MM.1S (cell line): ENCODE data around the gene ATP2B2.

Experiments
- DNase-seq: peaks from one replicate; pipeline ENCODE4 v3.0.0-alpha.2; 2015
- H2AFZ ChIP-seq: fragments of 300-600 bp; sonication (generic); 2 replicates; pipeline ENCODE4 v1.6.0; 2016; ENCODE audit warnings: antibody characterized with exemption, low read length
- H3F3A ChIP-seq: fragments of 300-600 bp; sonication (generic); 2 replicates; pipeline ENCODE4 v1.6.1; 2016; ENCODE audit warnings: mild to moderate bottlenecking, antibody characterized with exemption, low read length, moderate library complexity, mixed read lengths; ENCODE audit not compliant: insufficient read depth
- H3K27ac ChIP-seq: fragments of 300-600 bp; sonication (generic); 2 replicates; pipeline ENCODE4 v1.5.1; 2016; ENCODE audit warnings: mild to moderate bottlenecking, low read length
- H3K27me3 ChIP-seq: fragments of 300-600 bp; sonication (generic); replicated peaks from 2 replicates; pipeline ENCODE4 v1.6.0; 2016; ENCODE audit warnings: low read length; ENCODE audit not compliant: insufficient read depth
- H3K36me3 ChIP-seq: fragments of 300-600 bp; sonication (generic); replicated peaks from 2 replicates; pipeline ENCODE4 v1.6.1; 2016; ENCODE audit warnings: mild to moderate bottlenecking, low read length, mixed read lengths; ENCODE audit not compliant: insufficient read depth
- H3K4me1 ChIP-seq: fragments of 300-600 bp; sonication (generic); 2 replicates; pipeline ENCODE4 v1.6.1; 2016; ENCODE audit warnings: low read length, mixed read lengths
- H3K4me2 ChIP-seq: fragments of 300-600 bp; sonication (generic); 2 replicates; pipeline ENCODE4 v1.6.0; 2016; ENCODE audit warnings: low read depth, low read length
- H3K4me3 ChIP-seq: fragments of 300-600 bp; sonication (generic); 2 replicates; pipeline ENCODE4 v1.5.1; 2016; ENCODE audit warnings: low read length, mixed read lengths
- H3K79me2 ChIP-seq: fragments of 300-600 bp; sonication (generic); 2 replicates; pipeline ENCODE4 v1.6.1; 2016; ENCODE audit warnings: mixed run types, low read length, mixed read lengths
- H3K9ac ChIP-seq: fragments of 300-600 bp; sonication (generic); 2 replicates; pipeline ENCODE4 v1.6.1; 2016; ENCODE audit warnings: low read length, mixed read lengths
- H3K9me2 ChIP-seq: fragments of 300-600 bp; sonication (generic); replicated peaks from 2 replicates; pipeline ENCODE4 v1.6.1; 2016; ENCODE audit warnings: mild to moderate bottlenecking, low read length, mixed read lengths; ENCODE audit not compliant: insufficient read depth
- H3K9me3 ChIP-seq: fragments of 300-600 bp; sonication (generic); replicated peaks from 2 replicates; pipeline ENCODE4 v1.6.1; 2016; ENCODE audit warnings: mild to moderate bottlenecking, low read length, mixed read lengths; ENCODE audit not compliant: insufficient read depth
- H4K20me1 ChIP-seq: fragments of 300-600 bp; sonication (generic); 2 replicates; pipeline ENCODE4 v1.6.1; 2016; ENCODE audit warnings: mild to moderate bottlenecking, low read length, moderate library complexity, mixed read lengths; ENCODE audit not compliant: insufficient read depth
- CTCF ChIP-seq: fragments of 300-600 bp; sonication (generic); IDR thresholded peaks from 2 replicates; pipeline ENCODE4 v1.5.1; 2016; ENCODE audit warnings: antibody characterized with exemption, low read length, mixed read lengths
- EZH2 ChIP-seq: fragments of 300-600 bp; sonication (generic); optimal IDR thresholded peaks from 2 replicates; pipeline ENCODE3; 2017; ENCODE audit warnings: low read depth, mild to moderate bottlenecking, antibody characterized with exemption, low read length, mixed read lengths
- EZH2phosphoT487 ChIP-seq: fragments of 300-600 bp; sonication (generic); IDR thresholded peaks from 2 replicates; pipeline ENCODE4 v1.6.1; 2018; ENCODE audit warnings: antibody characterized with exemption, low read length

Gene ATP2B2

GRCh38 chr3:10448544-10448943 is 56.8 kb downstream of the ATP2B2 start:
- Histone ChIP-seq H3K36me3 (no peaks in the 10 kb centered on the region), H3K27ac (no peak overlapping the region), H3K9ac (no peak overlapping the region), H3K4me2 (no peak overlapping the region), H4K20me1 (no peaks in the 10 kb centered on the region), H2AFZ (no peak overlapping the region), H3K4me3 (no peak overlapping the region), H3K27me3 (no peaks in the 10 kb centered on the region), H3K9me2 (no peaks in the 10 kb centered on the region), H3K4me1 (no peaks in the 10 kb centered on the region), H3F3A (no peaks in the 10 kb centered on the region), H3K9me3 (no peaks in the 10 kb centered on the region), H3K79me2 (no peaks in the 10 kb centered on the region)
- DNase-seq, result no peak
- TF ChIP-seq CTCF (no peak), EZH2phosphoT487 (no peak), EZH2 (no peak)

GRCh38 chr3:10447527-10448260 is 57.7 kb downstream of the ATP2B2 start:
- TF ChIP-seq EZH2 (no peak), EZH2phosphoT487 (no peak), CTCF (no peak)
- Histone ChIP-seq H3K9me3 (no peaks in the 10 kb centered on the region), H3K79me2 (no peaks in the 10 kb centered on the region), H3K4me2 (no peak overlapping the region), H3F3A (no peaks in the 10 kb centered on the region), H3K4me3 (no peak overlapping the region), H3K4me1 (no peaks in the 10 kb centered on the region), H3K9me2 (no peaks in the 10 kb centered on the region), H3K9ac (no peak overlapping the region), H3K27me3 (no peaks in the 10 kb centered on the region), H4K20me1 (no peaks in the 10 kb centered on the region), H3K27ac (no peak overlapping the region), H2AFZ (no peak overlapping the region), H3K36me3 (no peaks in the 10 kb centered on the region)
- no peak for DNase-seq

GRCh38 chr3:10447110-10447509 is 58.3 kb downstream of the ATP2B2 start:
- H3F3A ChIP-seq, result no peaks in the 10 kb centered on the region
- no peaks in the 10 kb centered on the region for H3K36me3 ChIP-seq
- no peaks in the 10 kb centered on the region for H3K9me2 ChIP-seq
- H3K9ac ChIP-seq, result no peak overlapping the region
- no peaks in the 10 kb centered on the region for H3K4me1 ChIP-seq
- no peak overlapping the region for H3K4me3 ChIP-seq
- H3K9me3 ChIP-seq, result no peaks in the 10 kb centered on the region
- TF ChIP-seq EZH2 (no peak), CTCF (no peak), EZH2phosphoT487 (no peak)
- no peak for DNase-seq
- H2AFZ ChIP-seq, result no peak overlapping the region
- no peaks in the 10 kb centered on the region for H3K79me2 ChIP-seq
- H3K27me3 ChIP-seq, result no peaks in the 10 kb centered on the region
- H3K4me2 ChIP-seq, result no peak overlapping the region
- H3K27ac ChIP-seq, result no peak overlapping the region
- H4K20me1 ChIP-seq, result no peaks in the 10 kb centered on the region
